GM06990 (cell line): ENCODE results near the gene EDC3.

Source experiments
- DNase-seq: peaks from one replicate; pipeline ENCODE4 v3.0.0-alpha.2; 2011; ENCODE audit not compliant: insufficient read length; ENCODE audit errors: extremely low read depth
- H3K27me3 ChIP-seq: replicated peaks from 2 replicates; pipeline ENCODE4 v1.6.0; 2011; ENCODE audit warnings: low read length; ENCODE audit not compliant: control insufficient read depth, insufficient read depth
- H3K36me3 ChIP-seq: 2 replicates; pipeline ENCODE4 v1.5.1; 2011; ENCODE audit warnings: low read length; ENCODE audit not compliant: control insufficient read depth, insufficient read depth
- H3K4me3 ChIP-seq: replicated peaks from 2 replicates; pipeline ENCODE4 v1.5.1; 2011; ENCODE audit warnings: low read depth, mild to moderate bottlenecking, control low read depth, low read length
- TF ChIP-seq, protein P1 (sequence below): IDR thresholded peaks from 2 replicates; pipeline ENCODE4 v1.5.1; 2011; ENCODE audit warnings: low read length, control low read depth, mild to moderate bottlenecking, inconsistent platforms; ENCODE audit not compliant: insufficient read depth, poor library complexity, severe bottlenecking

EDC3 gene

DNA sequence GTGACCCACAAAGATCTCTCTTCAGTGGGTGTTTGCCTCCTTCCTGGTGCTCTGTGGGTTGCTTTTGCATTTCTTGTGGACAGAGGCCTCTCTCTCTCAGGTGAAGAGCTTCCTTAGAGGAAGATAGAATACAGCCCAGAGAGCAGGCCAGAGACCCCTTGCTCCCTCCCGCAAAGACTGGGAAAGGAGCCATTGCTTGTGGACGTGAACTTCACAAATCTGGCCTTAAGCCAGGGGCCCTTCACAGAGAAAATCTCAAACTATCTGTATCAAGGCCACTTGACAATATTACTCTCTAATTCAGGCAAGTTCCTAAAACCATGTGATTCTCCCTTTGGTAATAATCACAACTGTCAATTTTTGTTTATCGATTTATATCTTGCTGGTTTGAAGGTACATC, 110.6 kb downstream of the EDC3 start:
- TF ChIP-seq, protein P1, sequence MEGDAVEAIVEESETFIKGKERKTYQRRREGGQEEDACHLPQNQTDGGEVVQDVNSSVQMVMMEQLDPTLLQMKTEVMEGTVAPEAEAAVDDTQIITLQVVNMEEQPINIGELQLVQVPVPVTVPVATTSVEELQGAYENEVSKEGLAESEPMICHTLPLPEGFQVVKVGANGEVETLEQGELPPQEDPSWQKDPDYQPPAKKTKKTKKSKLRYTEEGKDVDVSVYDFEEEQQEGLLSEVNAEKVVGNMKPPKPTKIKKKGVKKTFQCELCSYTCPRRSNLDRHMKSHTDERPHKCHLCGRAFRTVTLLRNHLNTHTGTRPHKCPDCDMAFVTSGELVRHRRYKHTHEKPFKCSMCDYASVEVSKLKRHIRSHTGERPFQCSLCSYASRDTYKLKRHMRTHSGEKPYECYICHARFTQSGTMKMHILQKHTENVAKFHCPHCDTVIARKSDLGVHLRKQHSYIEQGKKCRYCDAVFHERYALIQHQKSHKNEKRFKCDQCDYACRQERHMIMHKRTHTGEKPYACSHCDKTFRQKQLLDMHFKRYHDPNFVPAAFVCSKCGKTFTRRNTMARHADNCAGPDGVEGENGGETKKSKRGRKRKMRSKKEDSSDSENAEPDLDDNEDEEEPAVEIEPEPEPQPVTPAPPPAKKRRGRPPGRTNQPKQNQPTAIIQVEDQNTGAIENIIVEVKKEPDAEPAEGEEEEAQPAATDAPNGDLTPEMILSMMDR: no peak
- H3K4me3 ChIP-seq: no peak overlapping the region
- no peaks in the 10 kb centered on the region for H3K27me3 ChIP-seq
- H3K36me3 ChIP-seq: peaks cover 43% of the 10 kb centered on the region
- DNase-seq: no peak

DNA sequence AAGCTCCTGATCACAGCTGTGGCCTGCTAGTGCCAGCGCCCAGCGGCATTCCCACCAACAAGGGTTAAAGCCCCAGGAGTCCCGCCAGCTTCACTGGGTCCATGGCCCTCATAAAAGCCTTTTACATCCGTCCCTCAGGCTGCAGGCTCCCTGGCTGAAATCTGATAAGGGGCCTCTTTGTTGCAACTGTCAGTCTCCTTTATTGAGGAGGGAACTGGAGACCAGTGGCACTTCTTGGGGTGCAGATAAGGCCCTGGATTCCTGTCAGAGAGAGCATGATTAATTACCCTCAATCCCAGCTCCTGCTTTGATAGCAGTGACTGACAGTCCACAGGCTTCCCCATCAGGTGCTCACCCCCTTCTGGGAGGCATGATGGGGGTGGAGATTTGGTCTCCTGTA, 111.0 kb downstream of the EDC3 start:
- TF ChIP-seq, protein P1: no peak
- no peak for DNase-seq
- Histone ChIP-seq H3K36me3 (peaks cover 41% of the 10 kb centered on the region), H3K4me3 (no peak overlapping the region), H3K27me3 (no peaks in the 10 kb centered on the region)

DNA sequence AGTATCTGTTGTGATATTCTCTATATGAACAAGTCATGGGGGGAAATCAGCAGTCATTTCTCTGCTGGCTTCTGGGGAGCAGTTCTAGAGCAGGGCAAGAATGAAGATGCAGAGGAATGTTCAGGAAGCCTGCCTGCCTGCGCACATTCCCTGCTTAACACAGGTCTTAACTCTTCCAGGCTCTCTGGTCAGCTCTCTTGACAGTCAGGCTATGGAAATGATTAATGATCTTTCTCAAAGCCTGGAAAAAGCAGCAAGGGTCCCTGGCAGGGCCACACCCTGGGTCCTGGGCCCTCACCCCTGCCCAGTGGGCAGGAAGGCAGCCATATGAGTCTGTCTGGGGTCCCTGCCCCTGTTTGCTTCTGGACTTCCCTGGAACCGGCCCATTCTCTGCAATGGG, 111.6 kb downstream of the EDC3 start:
- H3K4me3 ChIP-seq: no peak overlapping the region
- TF ChIP-seq, protein P1: no peak
- no peak for DNase-seq
- H3K36me3 ChIP-seq: peaks cover 38% of the 10 kb centered on the region
- H3K27me3 ChIP-seq: no peaks in the 10 kb centered on the region
